T-helper 9 cell (primary cell): ENCODE data around the gene CCAR1.
"Not testable (repeated sequence)": the region's sequence is repeated elsewhere in the genome, so short reads cannot be mapped to it uniquely, and the experiment has no call there.

Experiments used
- DNase-seq: peaks from one replicate; pipeline ENCODE4 v3.0.0-alpha.2; 2020

Gene CCAR1

DNA sequence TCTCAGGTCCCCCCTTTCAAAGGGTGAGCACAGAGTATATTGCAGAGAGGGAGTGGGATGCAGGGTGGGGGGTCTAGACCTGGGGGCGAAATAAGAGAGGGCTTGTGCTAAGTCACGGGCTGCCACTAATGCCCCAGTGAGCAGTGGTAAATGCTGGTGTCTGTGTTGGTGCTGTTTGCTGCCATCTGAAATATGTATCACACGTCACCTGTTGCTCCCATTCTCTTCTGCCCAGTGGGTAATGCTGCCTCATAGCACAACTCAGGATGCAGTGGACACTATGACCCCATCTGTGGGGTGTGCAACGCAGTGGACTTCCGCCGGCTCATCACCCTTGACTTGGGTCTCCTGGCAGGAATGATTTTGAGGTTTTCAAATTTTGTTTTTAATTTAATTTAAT is 108.9 kb downstream of the CCAR1 start:
- DNase-seq = no peak

GRCh38 chr10:68831961-68832455 is 111.0 kb downstream of the CCAR1 start:
- DNase-seq = no peak

- DNase-seq = no peak
Measured at GRCh38 chr10:68832601-68833000, 111.6 kb downstream of the CCAR1 start.

DNA sequence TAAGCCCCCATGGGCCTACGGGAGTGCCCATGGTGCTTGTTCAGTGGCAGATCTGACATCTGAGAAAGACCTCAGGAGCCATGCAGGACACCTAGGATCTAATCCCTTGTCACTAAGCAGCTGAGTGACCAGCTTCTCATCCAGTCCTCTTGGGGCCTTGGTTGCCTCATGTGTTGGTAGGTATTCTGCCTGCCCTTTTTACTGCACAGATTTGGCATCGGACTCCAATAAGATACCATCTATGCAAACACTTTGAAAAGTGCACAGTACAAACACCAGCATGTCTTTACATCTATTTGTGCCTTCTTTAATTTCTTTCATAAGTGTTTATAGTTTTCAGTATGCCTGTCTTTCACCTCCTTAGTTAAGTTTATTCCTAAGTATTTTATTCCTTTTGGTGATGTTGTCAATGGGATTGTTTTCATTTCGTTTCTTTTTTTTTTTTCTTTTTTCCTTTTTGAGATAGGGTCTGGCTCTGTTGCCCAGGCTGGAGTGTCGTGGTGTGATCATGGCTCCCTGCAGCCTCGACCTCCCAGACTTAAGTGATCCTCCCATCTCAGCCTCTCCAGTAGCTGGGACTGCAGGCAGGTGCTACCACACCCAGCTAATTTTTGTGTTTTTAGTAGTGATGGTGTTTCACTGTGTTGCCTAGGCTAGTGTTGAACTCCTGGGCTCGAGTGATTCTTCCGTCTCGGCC is 116.7 kb downstream of the CCAR1 start:
- DNase-seq = no peak

- DNase-seq = not testable (repeated sequence)
Measured at GRCh38 chr10:68840650-68841049, 119.6 kb downstream of the CCAR1 start.
